SHP77 (cell line): Measurements from ENCODE around the gene SPHK2.
A peak's percentile ranks its signal among the peaks of the same experiment; 100 is the strongest.
"Not testable (repeated sequence)": the region's sequence is repeated elsewhere in the genome, so short reads cannot be mapped to it uniquely, and the experiment has no call there.

Experiments
- DNase-seq, 2 experiments: peaks; one replicate each; lab custom pipeline; 2025; lab: John Stamatoyannopoulos, UW

Gene SPHK2

GRCh38 chr19:48660852-48661710 lies 41.8 kb downstream of the SPHK2 start:
- DNase-seq = peak; percentile 92 to 93

- no peak for DNase-seq
Observed at GRCh38 chr19:48661711-48662090, 42.4 kb downstream of the SPHK2 start.

- DNase-seq = no peak
Observed at GRCh38 chr19:48663667-48664066, 44.4 kb downstream of the SPHK2 start.

- DNase-seq = no peak
Observed at GRCh38 chr19:48664476-48664875, 45.2 kb downstream of the SPHK2 start.

GRCh38 chr19:48665786-48666185 lies 46.5 kb downstream of the SPHK2 start:
- DNase-seq = no peak

- no peak for DNase-seq
Observed at GRCh38 chr19:48668332-48668731, 49.0 kb downstream of the SPHK2 start.

- no peak for DNase-seq
Observed at GRCh38 chr19:48668761-48669160, 49.5 kb downstream of the SPHK2 start.

- no peak for DNase-seq
Observed at GRCh38 chr19:48669903-48670668, 50.8 kb downstream of the SPHK2 start.

- DNase-seq = no peak
Observed at GRCh38 chr19:48670699-48671445, 51.6 kb downstream of the SPHK2 start.

- no peak for DNase-seq
Observed at GRCh38 chr19:48671446-48671995, 52.2 kb downstream of the SPHK2 start.

GRCh38 chr19:48672994-48673393 lies 53.7 kb downstream of the SPHK2 start, which contains the start of gene NTN5:
Gene NTN5, minus strand, starts transcription at chr19:48673017. Its CDS starts 2,031 bp downstream, at chr19:48670986.
- no peak for DNase-seq

GRCh38 chr19:48673436-48674100 lies 54.3 kb downstream of the SPHK2 start:
- DNase-seq = no peak

GRCh38 chr19:48674216-48674809 lies 55.0 kb downstream of the SPHK2 start:
- no peak for DNase-seq

- peak; percentile 65 to 77 for DNase-seq
Observed at GRCh38 chr19:48674921-48675824, 55.9 kb downstream of the SPHK2 start.

- DNase-seq = no peak
Observed at GRCh38 chr19:48676487-48676886, 57.2 kb downstream of the SPHK2 start.

- DNase-seq = no peak
Observed at GRCh38 chr19:48676887-48677286, 57.6 kb downstream of the SPHK2 start.

- DNase-seq = no peak
Observed at GRCh38 chr19:48678201-48678600, 58.9 kb downstream of the SPHK2 start.

- not testable (repeated sequence) for DNase-seq
Observed at GRCh38 chr19:48680006-48680405, 60.7 kb downstream of the SPHK2 start.
